Mesothelial cell of epicardium (in vitro differentiated cells): ENCODE data around the gene TP53AIP1. TPM values are rescaled to one million over a fixed set of nuclear protein-coding genes. Genes with fewer than 3 reads are reported as not detected.

Source experiments
- DNase-seq, 2 experiments: peaks; one replicate each; pipeline ENCODE4 v3.0.0; 2021; ENCODE audit warnings: low spot score in 2 of 2; ENCODE audit not compliant: unreplicated experiment in 2 of 2
- H3K27ac Mint-ChIP-seq: 2 replicates; pipeline ENCODE4 v1.8.0; 2021; ENCODE audit warnings: mixed read lengths
- H3K27me3 Mint-ChIP-seq: 2 replicates; pipeline ENCODE4 v1.8.0; 2021; ENCODE audit warnings: low read depth, mixed read lengths
- H3K36me3 Mint-ChIP-seq: 2 replicates; pipeline ENCODE4 v1.8.0; 2021; ENCODE audit warnings: mixed read lengths
- H3K4me1 Mint-ChIP-seq: 2 replicates; pipeline ENCODE4 v1.8.0; 2021; ENCODE audit warnings: mixed read lengths
- H3K4me3 Mint-ChIP-seq: 2 replicates; pipeline ENCODE4 v1.8.0; 2021; ENCODE audit warnings: mild to moderate bottlenecking, moderate library complexity, mixed read lengths
- H3K9me3 Mint-ChIP-seq: 2 replicates; pipeline ENCODE4 v1.8.0; 2021; ENCODE audit warnings: mixed read lengths
- CTCF ChIP-seq: fragments of 200-600 bp; sonication (generic); IDR thresholded peaks from one replicate; pipeline ENCODE4 v1.5.0; 2021; ENCODE audit warnings: antibody characterized with exemption; ENCODE audit not compliant: unreplicated experiment
- total RNA-seq: library from RNA; stranded (reverse); gene quantifications from 3 replicates; pipeline ENCODE4 v1.2.1, GENCODE V29; 2021

TP53AIP1 gene
- total RNA-seq, 1 donor from 2014 or later = 0.45 TPM

GRCh38 chr11:128963744-128964325 is 21.2 kb upstream of the TP53AIP1 start:
- H3K4me1 Mint-ChIP-seq = no peaks in the 10 kb centered on the region
- no peaks in the 10 kb centered on the region for H3K27me3 Mint-ChIP-seq
- peaks cover 7% of the 10 kb centered on the region for H3K36me3 Mint-ChIP-seq
- H3K9me3 Mint-ChIP-seq = no peaks in the 10 kb centered on the region
- no peak for DNase-seq
- TF ChIP-seq CTCF = no peak
- H3K27ac Mint-ChIP-seq = no peak overlapping the region
- no peak overlapping the region for H3K4me3 Mint-ChIP-seq

GRCh38 chr11:128962896-128963295 is 20.2 kb upstream of the TP53AIP1 start:
- TF ChIP-seq CTCF = no peak
- H3K4me1 Mint-ChIP-seq = no peaks in the 10 kb centered on the region
- DNase-seq = no peak
- peaks cover 3% of the 10 kb centered on the region for H3K36me3 Mint-ChIP-seq
- no peak overlapping the region for H3K4me3 Mint-ChIP-seq
- H3K27ac Mint-ChIP-seq = no peak overlapping the region
- no peaks in the 10 kb centered on the region for H3K9me3 Mint-ChIP-seq
- no peaks in the 10 kb centered on the region for H3K27me3 Mint-ChIP-seq

GRCh38 chr11:128961645-128962044 is 19.0 kb upstream of the TP53AIP1 start:
- Mint-ChIP-seq H3K36me3 (peaks cover 2% of the 10 kb centered on the region), H3K27ac (no peak overlapping the region), H3K27me3 (no peaks in the 10 kb centered on the region), H3K4me1 (no peaks in the 10 kb centered on the region), H3K4me3 (no peak overlapping the region), H3K9me3 (no peaks in the 10 kb centered on the region)
- no peak for DNase-seq
- TF ChIP-seq CTCF = no peak

- no peak overlapping the region for H3K27ac Mint-ChIP-seq
- no peaks in the 10 kb centered on the region for H3K9me3 Mint-ChIP-seq
- DNase-seq = no peak
- H3K27me3 Mint-ChIP-seq = no peaks in the 10 kb centered on the region
- TF ChIP-seq CTCF = no peak
- H3K4me3 Mint-ChIP-seq = no peak overlapping the region
- no peaks in the 10 kb centered on the region for H3K36me3 Mint-ChIP-seq
- peaks cover 1% of the 10 kb centered on the region for H3K4me1 Mint-ChIP-seq
Observed at GRCh38 chr11:128957202-128957482, 14.5 kb upstream of the TP53AIP1 start.

- Mint-ChIP-seq H3K36me3 (no peaks in the 10 kb centered on the region), H3K4me3 (no peak overlapping the region), H3K27ac (no peak overlapping the region), H3K4me1 (peaks cover 1% of the 10 kb centered on the region), H3K9me3 (no peaks in the 10 kb centered on the region), H3K27me3 (no peaks in the 10 kb centered on the region)
- TF ChIP-seq CTCF = peak; percentile 70
- no peak for DNase-seq
Observed at GRCh38 chr11:128956401-128957201, 13.9 kb upstream of the TP53AIP1 start.
